GM19324 (cell line): Measurements from ENCODE around the gene SCGB1D1.
"Not testable (repeated sequence)": the region's sequence is repeated elsewhere in the genome, so short reads cannot be mapped to it uniquely, and the experiment has no call there.

Experiments
- ATAC-seq: cut with Tn5 transposase; IDR thresholded peaks from one replicate; pipeline ENCODE4 v1.9.1; 2021; ENCODE audit warnings: mild to moderate bottlenecking, moderate library complexity; ENCODE audit not compliant: unreplicated experiment, low FRiP score

SCGB1D1 gene

DNA sequence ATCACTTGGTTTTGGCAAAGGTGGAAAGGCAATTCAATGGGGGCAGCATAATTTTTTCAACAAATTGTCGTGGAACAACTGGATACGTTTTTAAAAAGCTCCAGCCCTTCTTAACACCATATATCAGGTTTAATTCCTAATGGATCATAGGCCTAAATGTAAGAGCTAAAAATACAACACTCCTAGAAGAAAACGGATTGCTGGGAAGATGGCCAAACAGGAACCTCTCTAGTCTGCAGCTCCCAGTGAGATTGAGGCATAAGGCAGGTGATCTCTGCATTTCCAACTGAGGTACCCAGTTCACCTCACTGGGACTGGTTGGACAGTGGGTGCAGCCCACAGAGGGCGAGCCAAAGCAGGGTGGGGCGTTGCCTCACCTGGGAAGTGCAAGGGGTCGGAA lies 32.4 kb upstream of the SCGB1D1 start:
- ATAC-seq, result no peak

DNA sequence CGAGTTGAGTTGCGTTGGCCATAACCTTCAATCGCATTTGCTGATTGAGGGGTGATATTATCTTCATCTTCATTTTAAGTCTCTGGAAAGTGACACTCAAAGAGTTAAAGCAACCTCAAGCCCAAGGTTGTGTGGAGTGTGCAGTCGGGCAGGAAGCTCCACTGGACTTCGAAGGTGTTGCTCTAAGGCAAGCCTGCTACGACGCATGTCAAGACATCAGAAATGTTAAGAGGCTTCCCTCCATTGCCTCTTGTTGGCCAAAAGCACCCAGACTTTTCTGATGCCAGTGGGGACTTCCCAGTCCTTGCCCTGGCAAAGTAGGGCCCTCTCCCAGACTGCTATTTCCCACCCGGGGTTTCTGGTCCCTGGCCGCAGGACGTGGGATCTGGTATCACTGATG lies 23.6 kb upstream of the SCGB1D1 start:
- ATAC-seq, result no peak

- no peak for ATAC-seq
These were observed 20.6 kb upstream of the SCGB1D1 start for GRCh38 chr11:62169448-62169847.

DNA sequence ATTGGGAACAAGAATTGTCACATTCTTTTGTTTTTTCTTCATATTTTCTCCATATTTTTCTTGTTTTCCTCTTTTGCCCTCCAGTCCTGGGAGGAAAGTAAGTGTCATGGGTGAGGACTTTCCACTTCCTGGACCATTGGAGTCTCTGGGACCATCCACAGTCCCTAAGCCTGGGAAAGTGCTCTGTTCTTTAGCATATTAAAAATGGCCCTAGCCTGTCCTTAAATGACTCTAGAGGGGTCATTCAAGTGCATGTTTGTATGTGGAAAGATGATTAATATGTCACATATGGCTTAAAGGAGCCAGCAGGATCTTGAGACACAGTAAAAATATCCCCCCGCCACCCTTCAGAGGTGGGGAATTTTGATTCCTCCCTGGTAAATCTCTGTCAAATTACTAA lies 20.1 kb upstream of the SCGB1D1 start:
- no peak for ATAC-seq

DNA sequence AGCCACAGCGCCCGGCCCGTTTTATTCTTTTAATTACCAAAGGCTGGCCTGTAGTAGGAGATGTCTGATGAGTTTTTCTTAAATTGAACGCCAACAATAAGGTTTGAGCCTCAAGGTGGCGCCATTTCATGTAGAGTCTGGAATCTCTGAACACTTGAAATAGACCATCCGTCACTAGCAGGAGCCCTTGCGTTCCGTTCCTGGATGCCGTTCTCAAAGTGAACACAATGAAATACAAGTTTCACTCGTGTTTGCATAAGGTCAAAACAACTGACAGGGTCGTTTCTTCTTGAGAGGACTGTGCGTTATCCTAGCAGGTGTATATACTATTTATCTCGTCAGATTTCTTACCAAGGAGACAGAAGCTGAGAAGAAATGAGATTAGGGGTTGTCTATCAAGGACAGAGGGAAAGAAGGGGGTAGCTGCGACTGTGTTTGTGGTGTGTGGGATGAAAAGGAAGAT lies 18.7 kb upstream of the SCGB1D1 start:
- ATAC-seq, result no peak

DNA sequence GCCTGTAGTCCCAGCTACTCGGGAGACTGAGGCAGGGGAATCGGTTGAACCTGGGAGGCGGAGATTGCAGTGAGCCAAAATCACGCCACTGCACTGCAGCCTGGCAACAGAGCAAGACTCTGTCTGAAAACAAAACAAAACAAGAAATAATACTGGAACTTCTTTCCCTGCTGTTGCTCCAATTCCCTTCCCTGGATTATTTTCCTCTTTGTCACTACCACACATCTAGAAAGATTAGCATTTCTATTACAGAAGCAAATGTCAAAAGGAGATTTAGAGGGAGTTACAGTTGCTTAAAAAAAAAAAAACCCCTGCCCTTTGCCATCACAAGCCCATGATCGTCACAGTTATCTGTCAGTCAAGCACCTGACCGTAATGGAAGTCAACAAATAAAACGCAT lies 17.7 kb upstream of the SCGB1D1 start:
- no peak for ATAC-seq

DNA sequence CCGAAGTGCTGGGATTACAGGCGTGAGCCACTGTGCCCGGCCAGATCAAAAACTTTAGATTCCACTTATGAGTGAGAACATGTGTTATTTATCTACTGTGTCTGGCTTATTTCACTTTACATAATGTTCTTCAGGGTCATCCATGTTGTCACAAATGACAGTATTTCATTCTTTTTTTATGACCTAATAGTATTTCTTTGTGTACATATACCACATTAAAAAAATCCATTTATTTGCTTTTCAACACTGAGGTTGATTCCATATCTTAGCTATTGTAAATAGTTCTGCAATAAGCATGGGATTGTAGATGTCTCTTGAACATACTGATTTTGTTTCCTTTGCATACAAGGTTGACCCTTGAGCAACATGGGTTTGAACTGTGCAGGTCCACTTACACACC lies 13.2 kb upstream of the SCGB1D1 start:
- ATAC-seq, result no peak

GRCh38 chr11:62179995-62180394 lies 10.0 kb upstream of the SCGB1D1 start:
- no peak for ATAC-seq

DNA sequence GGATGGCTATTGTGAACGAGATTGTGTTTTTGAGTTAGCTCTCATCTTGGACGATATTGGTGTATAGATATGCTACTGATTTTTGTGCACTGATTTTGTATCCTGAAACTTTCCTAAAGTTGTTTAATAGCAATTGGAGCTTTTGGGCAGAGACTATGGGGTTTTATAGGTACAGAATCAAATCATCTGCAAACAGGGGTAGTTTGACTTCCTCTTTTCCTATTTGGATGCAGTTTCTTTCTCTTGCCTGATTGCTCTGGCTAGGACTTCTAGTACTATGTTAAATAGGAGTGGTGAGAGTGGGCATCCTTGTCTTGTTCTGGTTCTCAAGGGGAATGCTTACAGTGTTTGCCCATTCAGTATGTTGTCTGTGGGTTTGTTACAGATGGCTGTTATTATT lies 8.9 kb upstream of the SCGB1D1 start:
- no peak for ATAC-seq

GRCh38 chr11:62182147-62182891 lies 7.7 kb upstream of the SCGB1D1 start:
- ATAC-seq, result no peak

DNA sequence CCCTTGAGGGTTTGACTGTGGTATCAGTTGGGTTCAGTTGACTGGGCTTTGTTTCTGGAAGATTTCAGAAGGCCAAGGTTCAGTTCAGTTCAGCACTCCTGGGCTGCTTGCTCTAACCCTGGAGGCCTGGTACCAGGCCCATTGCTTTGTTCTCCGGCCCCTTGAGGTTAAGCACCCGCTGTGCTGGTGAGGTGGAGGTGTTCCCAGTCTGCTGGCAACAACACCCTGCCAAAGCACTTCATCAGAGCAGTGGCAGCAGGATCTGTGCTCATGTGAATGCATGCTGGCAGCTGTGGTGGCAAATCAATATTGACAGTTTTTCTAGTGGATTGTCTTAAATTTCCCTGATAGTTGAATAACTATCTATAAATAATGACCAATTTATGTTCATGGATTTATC lies 3.8 kb upstream of the SCGB1D1 start:
- no peak for ATAC-seq

DNA sequence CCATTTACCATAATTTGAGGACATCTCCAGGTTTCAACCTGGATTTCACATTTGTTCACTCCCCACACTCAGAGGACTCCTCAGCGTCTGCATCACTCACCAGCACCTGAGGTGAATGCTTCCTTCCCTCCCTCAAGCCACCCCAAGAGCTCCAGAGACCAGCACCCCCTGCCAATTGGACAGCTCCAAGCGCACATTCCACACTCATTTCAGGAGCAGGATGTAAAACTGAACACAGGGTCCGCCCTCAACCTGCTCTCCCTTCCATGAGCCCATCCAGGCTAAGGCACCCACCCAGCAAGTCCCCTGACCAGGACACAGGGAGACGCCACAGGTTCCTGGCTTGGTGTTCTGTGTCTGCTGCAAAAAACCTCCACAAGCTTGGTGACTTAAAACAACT lies 3.9 kb downstream of the SCGB1D1 start:
- ATAC-seq, result no peak

- not testable (repeated sequence) for ATAC-seq
These were observed 5.0 kb downstream of the SCGB1D1 start for GRCh38 chr11:62195010-62195409.

GRCh38 chr11:62195945-62196344 lies 5.9 kb downstream of the SCGB1D1 start:
- ATAC-seq, result no peak

GRCh38 chr11:62197400-62197799 lies 7.4 kb downstream of the SCGB1D1 start:
- not testable (repeated sequence) for ATAC-seq

DNA sequence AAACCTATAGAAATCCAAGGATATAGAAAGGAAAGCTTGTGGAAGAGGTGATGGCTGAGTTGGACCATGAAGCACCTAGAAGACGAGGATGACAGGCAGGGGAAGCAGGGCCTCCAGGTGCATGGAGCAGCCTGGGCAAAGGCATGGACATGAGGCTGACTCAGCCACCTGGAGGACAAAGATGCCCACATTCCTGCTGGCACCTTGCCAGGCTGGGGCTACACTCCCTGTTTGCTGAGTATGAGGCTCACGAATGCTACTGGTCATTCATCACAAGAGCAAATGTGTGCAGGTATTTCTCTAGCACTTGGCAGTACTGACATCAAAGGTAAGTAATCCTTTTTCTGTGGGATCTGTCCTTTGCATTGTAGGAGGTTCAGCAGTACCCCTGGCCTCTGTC lies 11.4 kb downstream of the SCGB1D1 start:
- no peak for ATAC-seq

DNA sequence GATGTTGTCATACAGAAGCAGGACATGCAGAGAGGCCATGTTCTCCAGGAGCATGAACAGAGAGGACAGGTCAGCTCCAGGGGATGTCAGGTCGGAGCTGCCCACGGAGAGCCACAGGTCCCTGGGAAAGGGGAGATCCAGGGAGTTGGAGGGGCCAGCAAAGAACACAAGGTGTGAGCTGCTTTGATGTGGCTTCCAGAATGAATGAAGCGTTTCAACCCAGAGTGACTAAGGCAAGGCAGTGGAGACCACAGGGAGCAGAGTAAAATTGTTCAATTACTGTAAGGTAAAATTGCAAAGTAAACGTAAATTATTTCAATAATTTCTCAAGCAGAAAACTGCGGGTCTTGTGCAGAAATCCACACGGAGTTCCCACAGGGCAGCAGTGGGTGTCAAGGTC lies 12.9 kb downstream of the SCGB1D1 start:
- ATAC-seq, result no peak

DNA sequence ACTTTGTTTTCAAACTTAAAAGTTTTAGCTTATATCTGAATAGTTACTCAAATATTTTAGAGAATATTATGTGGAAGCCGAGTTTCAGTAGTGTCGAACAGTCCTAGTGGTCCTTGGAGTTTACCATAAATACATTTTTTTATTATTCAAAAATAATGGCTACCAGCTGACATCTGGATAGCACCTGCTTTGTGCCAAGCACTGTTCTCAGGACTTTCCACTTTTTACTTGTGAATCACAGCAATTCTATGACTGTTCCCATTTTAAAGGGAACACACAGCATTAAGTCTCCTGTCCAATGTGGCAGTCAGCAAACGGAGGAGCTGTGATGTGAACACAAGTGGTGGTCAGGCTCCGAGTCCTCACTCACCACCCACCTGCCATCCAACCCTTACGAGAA lies 14.4 kb downstream of the SCGB1D1 start:
- no peak for ATAC-seq

DNA sequence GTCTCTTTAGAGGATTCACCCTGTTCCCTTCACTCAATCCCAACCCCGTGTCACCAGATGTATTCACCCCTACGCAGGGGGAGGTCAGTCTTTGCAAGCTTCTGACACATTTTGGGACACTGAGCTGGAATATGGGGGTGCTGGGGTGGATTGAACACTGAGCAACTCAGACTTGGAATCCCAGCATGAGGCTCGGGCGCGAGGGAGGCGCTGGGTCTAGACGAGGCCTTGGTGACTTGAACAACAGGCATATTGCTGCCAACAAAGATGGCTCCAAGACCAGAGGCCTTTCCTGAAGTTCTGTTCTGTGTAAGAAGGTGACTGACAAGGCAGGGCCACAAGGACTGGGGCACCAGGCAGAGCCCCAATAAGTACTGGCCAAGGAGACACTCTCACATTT lies 15.4 kb downstream of the SCGB1D1 start:
- ATAC-seq, result no peak

DNA sequence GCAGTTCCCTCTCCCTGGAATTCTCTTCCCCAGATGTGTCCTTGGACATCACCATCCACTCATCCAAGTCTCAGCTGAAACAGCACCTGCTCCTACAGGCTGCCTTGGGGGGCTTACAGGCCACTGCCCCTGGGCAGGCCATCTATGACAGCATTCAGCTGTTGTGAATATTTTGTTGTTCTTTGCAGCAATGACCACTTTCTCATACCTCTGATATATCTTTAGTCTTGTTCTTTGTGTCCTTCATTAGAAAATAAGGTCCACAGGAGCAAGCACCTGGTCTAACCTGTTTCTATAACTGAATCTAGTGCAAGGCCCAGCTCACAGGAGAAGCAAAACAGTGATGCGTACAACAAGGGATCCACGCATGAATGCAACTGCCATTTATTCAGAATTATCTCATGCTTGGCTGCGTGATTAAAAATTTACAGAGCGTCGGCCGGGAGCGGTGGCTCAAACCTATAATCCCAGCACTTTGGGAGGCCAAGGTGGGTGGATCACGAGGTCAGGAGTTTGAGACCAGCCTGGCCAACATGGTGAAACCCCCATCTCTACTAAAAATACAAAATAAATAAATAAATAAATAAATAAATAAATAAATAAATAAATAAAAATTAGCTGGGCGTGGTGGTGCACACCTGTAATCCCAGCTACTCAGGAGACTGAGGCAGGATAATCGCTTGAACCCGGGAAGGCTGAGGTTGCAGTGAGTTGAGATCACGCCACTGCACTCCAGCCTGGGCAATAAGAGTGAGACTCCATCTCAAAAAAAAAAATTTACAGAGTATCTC lies 16.5 kb downstream of the SCGB1D1 start:
- not testable (repeated sequence) for ATAC-seq

- ATAC-seq, result no peak
These were observed 18.7 kb downstream of the SCGB1D1 start for GRCh38 chr11:62208785-62209144.

DNA sequence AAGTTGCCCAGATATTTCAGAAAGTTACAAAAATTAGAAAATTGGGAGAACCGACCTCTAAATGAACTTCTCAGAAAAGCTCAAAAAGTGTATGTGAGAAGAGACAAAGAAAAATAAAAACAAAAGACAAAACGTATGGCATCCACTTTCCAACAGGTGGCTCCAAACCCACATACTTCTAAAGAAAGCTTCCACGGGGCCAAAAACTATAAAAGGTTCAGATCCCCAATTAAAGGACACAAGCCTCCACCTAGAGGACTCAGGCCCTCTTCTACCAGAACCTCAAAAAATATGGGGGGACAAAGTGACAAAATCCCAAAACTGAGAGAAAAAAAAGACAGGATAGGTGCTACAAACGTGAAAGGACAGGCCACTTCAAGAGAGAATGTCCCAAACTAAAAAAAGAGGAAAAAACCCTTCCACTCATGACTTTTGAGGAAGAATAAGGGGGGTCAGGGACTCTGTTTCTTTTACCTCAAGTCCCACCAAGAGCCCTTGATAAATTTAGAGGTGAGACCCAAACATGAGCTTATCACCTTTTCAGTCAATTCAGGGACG lies 27.3 kb downstream of the SCGB1D1 start:
- ATAC-seq, result no peak
